RWPE1 (cell line): ENCODE results near the gene RAD9A.

Experiments used
- CTCF ChIA-PET: fragments of 350-600 bp; sonication (Branson Sonifier 250); formaldehyde crosslinking; extraction: SDS; loops from one replicate; lab custom pipeline; 2021; lab: Yijun Ruan, JAX
- POLR2A ChIA-PET: fragments of 400-600 bp; formaldehyde crosslinking; extraction: SDS; loops from one replicate; lab custom pipeline; 2020; ENCODE audit warnings: antibody characterized with exemption; ENCODE audit not compliant: low non-redundant PET; lab: Yijun Ruan, JAX
- DNase-seq: peaks from one replicate; pipeline ENCODE4 v3.0.0; 2012; ENCODE audit warnings: low spot score
- H3K27ac ChIP-seq: fragments of 450-650 bp; 2 replicates; pipeline ENCODE4 v1.5.1; 2017
- CTCF ChIP-seq: fragments of 450-650 bp; conservative IDR thresholded peaks from 2 replicates; pipeline ENCODE4 v1.5.1; 2017; ENCODE audit warnings: low read depth, mild to moderate bottlenecking

RAD9A gene

GRCh38 chr11:67370351-67371076, 21.3 kb upstream of the RAD9A start:
- POLR2A ChIA-PET, result no interaction called here
- no peak for TF ChIP-seq CTCF
- CTCF ChIA-PET, result interaction anchor here (0.8 to 4.8 kb wide), 7 partner anchors 8 to 19 kb away, joined by 3 to 52 read pairs (median 6); partner anchors contain the start of gene POLD4
- DNase-seq, result no peak
- H3K27ac ChIP-seq, result peak overlapping the region; percentile 97

- TF ChIP-seq CTCF, result peak; percentile 55
- CTCF ChIA-PET, result interaction anchor here (0.8 to 4.8 kb wide), 7 partner anchors 9 to 20 kb away, joined by 3 to 52 read pairs (median 6); partner anchors contain the start of gene POLD4
- no peak for DNase-seq
- POLR2A ChIA-PET, result no interaction called here
- peak overlapping the region; percentile 97 for H3K27ac ChIP-seq
Measured at GRCh38 chr11:67371189-67371910, 20.4 kb upstream of the RAD9A start.

GRCh38 chr11:67371911-67372320, 19.9 kb upstream of the RAD9A start:
- no peak for DNase-seq
- ChIA-PET CTCF (interaction anchor here (0.6 to 4.8 kb wide), 5 partner anchors 10 to 102 kb away, joined by 3 to 52 read pairs (median 7); partner anchors contain the start of gene POLD4), POLR2A (no interaction called here)
- no peak for TF ChIP-seq CTCF
- peak overlapping the region; percentile 97 for H3K27ac ChIP-seq

DNA sequence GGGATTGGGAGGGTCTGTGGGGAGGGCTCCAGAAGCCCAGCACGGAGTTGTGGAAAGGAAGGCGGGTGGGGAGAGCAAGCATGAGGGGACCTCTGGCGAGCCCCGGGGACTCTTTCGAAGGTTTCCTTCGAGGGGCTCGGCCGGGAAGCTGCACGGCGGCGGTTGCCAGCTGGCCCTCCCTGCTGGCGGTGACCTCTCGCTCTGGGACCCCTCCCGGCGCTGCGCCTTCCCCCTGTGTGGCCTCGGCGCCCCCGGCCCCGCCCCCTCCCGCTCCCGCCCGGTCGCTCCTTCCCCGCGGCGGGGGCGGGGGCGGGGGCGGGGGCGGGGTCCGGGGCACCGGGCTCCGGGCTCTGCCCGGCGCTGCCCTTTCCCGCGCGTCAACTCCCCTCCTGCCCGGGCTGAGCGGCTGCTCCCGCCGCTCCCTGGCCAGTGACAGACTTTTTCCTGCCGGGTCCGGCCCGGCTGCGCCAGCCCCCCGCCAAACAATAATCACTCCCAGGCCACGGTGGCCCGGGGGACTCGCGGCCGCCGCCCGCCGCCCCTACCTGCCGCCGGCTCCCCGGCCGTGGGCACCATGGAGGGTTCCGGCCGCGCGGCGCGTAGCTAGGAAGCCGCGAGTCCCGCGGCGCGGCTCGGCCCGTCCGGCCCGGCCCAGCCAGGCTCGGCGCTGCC, 19.3 kb upstream of the RAD9A start:
- peak overlapping the region; percentile 97 for H3K27ac ChIP-seq
- ChIA-PET CTCF (interaction anchor here (0.6 to 4.8 kb wide), 6 partner anchors 10 to 102 kb away, joined by 3 to 52 read pairs (median 10); partner anchors contain the start of gene POLD4), POLR2A (interaction anchor here (2.2 kb wide), 1 partner anchor 18 kb away, joined by 11 read pairs; the partner anchor contains the start of gene POLD4)
- no peak for TF ChIP-seq CTCF
- no peak for DNase-seq

- CTCF ChIA-PET, result interaction anchor here (0.6 to 4.8 kb wide), 6 partner anchors 10 to 166 kb away, joined by 3 to 52 read pairs (median 8); partner anchors contain the start of gene POLD4
- no peak for DNase-seq
- POLR2A ChIA-PET, result interaction anchor here (0.7 to 2.2 kb wide), 2 partner anchors 14 to 19 kb away, joined by 3 to 11 read pairs; partner anchors contain the start of gene POLD4
- peak within 1 kb of the TSS; percentile 97 for H3K27ac ChIP-seq
- no peak for TF ChIP-seq CTCF
Measured at GRCh38 chr11:67372993-67373647, 18.7 kb upstream of the RAD9A start, which contains the start of gene CLCF1. Gene CLCF1, minus strand, starts transcription at chr11:67373598. Its CDS starts 59 bp downstream, at chr11:67373539.
